ENCODE measurements around the gene CATSPER4. TPM values are rescaled to one million over a fixed set of nuclear protein-coding genes. Genes with fewer than 3 reads are reported as not detected.

Gene CATSPER4
- total RNA-seq, 1 donor = not detected

DNA sequence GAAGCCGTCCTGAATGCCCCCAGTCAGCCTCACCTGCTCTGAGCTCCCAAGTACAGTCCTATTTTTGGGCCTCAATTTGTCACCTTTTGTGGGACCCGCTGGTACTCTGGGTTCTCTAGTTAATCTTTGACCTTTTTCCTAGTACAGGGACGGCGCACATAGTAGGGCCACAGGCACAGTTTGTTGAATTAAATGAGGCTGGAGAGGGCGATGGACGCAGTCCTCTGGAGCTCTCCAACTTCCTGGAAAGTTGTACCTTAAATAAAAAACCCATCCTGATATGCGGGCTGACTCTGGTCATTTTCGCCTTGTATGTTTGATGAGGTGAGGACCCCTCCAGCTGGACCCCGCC is 26.7 kb upstream of the CATSPER4 start:
- no peak for TF ChIP-seq CTCF (IDR thresholded peaks at IDR 0.05; ENCODE audit: extremely low read depth, low read depth, low read length)
- peak; percentile 34 for DNase-seq (ENCODE audit: insufficient read length, low spot score, missing footprints)
- Histone ChIP-seq H2AFZ (ENCODE audit: low read length) (no peak overlapping the region), H3K36me3 (ENCODE audit: insufficient read depth, low read length) (no peaks in the 10 kb centered on the region), H3K27me3 (ENCODE audit: insufficient read depth, low read length) (peaks cover 16% of the 10 kb centered on the region), H3K79me2 (ENCODE audit: insufficient read depth, low read length) (no peaks in the 10 kb centered on the region), H3K4me1 (ENCODE audit: insufficient read depth, low read length) (peaks cover 4% of the 10 kb centered on the region), H3K27ac (ENCODE audit: low read depth, low read length) (no peak overlapping the region), H3K4me3 (ENCODE audit: insufficient read depth, low read length) (no peak overlapping the region), H4K20me1 (ENCODE audit: insufficient read depth, low read length) (no peaks in the 10 kb centered on the region), H3K4me2 (ENCODE audit: insufficient read depth, low read length) (peak overlapping the region; percentile 68), H3K9me3 (ENCODE audit: low read depth, low read length) (no peaks in the 10 kb centered on the region)

DNA sequence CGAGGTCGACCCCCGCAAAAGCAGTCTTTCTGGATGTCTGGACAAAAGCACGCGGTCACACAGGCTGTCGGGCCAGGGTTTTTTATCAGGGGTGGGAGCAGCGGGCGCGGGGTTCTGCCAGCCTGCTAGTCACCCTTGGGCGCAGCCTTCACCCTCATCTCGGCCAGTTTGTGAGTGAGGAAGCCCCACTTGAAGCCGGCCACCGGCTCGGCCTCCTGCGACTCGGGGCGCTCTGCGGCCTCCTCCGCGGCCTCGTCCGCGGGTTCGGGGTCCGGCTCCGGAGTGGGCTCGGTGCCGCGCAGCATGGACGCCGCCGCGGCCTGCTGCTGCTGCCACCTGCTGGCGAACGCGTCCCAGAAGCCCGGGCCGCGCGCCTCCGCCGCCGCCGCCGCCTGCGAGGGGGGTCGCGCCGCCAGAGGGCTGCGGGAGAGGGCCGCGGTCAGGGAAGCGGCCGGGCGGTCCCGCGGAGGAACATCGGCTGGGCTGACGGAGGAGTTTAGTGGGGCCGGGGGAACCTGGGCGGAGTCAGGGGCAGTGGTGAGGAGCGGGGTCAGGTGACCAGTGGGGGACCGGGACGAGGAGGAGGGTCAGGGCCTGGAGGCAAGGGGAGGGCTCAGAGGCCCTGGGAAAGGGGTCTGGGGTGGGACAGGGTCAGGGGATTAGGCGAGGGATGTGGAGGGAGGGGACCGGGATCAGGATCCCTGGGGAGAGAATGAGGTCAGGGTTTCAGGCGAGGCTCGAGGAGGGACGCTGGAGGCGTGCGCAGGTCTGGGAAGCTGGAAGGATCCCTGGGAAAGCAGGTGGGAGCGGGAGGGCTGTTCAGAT is 26.2 kb upstream of the CATSPER4 start:
- H3K36me3 ChIP-seq (ENCODE audit: insufficient read depth, low read length) = no peaks in the 10 kb centered on the region
- no peaks in the 10 kb centered on the region for H4K20me1 ChIP-seq (ENCODE audit: insufficient read depth, low read length)
- H3K27ac ChIP-seq (ENCODE audit: low read depth, low read length) = no peak overlapping the region
- H3K27me3 ChIP-seq (ENCODE audit: insufficient read depth, low read length) = peaks cover 16% of the 10 kb centered on the region
- H3K4me1 ChIP-seq (ENCODE audit: insufficient read depth, low read length) = peaks cover 4% of the 10 kb centered on the region
- peak; percentile 34 for TF ChIP-seq CTCF (IDR thresholded peaks at IDR 0.05; ENCODE audit: extremely low read depth, low read depth, low read length)
- H3K4me3 ChIP-seq (ENCODE audit: insufficient read depth, low read length) = peak overlapping the region; percentile 60
- H3K9me3 ChIP-seq (ENCODE audit: low read depth, low read length) = no peaks in the 10 kb centered on the region
- H3K79me2 ChIP-seq (ENCODE audit: insufficient read depth, low read length) = no peaks in the 10 kb centered on the region
- H3K4me2 ChIP-seq (ENCODE audit: insufficient read depth, low read length) = peak overlapping the region; percentile 68
- DNase-seq (ENCODE audit: insufficient read length, low spot score, missing footprints) = peak; percentile 96
- peak overlapping the region; percentile 47 for H2AFZ ChIP-seq (ENCODE audit: low read length)

GRCh38 chr1:26164861-26165842 is 25.2 kb upstream of the CATSPER4 start:
- Histone ChIP-seq H3K36me3 (ENCODE audit: insufficient read depth, low read length) (no peaks in the 10 kb centered on the region), H3K9me3 (ENCODE audit: low read depth, low read length) (no peaks in the 10 kb centered on the region), H3K4me2 (ENCODE audit: insufficient read depth, low read length) (peak overlapping the region; percentile 68), H3K4me1 (ENCODE audit: insufficient read depth, low read length) (peaks cover 5% of the 10 kb centered on the region), H3K4me3 (ENCODE audit: insufficient read depth, low read length) (no peak overlapping the region), H3K79me2 (ENCODE audit: insufficient read depth, low read length) (peaks cover 4% of the 10 kb centered on the region), H3K27ac (ENCODE audit: low read depth, low read length) (no peak overlapping the region), H4K20me1 (ENCODE audit: insufficient read depth, low read length) (no peaks in the 10 kb centered on the region), H3K27me3 (ENCODE audit: insufficient read depth, low read length) (peaks cover 16% of the 10 kb centered on the region), H2AFZ (ENCODE audit: low read length) (no peak overlapping the region)
- TF ChIP-seq CTCF (IDR thresholded peaks at IDR 0.05; ENCODE audit: extremely low read depth, low read depth, low read length) = no peak
- peak; percentile 78 for DNase-seq (ENCODE audit: insufficient read length, low spot score, missing footprints)

All from osteoblast (primary cell).